Heart left ventricle (tissue), 13 donors: ENCODE results near the gene GIPC3.

Experiments
- POLR2A ChIP-seq, 2 donors: fragments of 450-650 bp; IDR thresholded peaks; one replicate each; pipeline ENCODE4 v1.6.1; 2017; ENCODE audit warnings: antibody characterized with exemption in 2 of 2, mild to moderate bottlenecking in 2 of 2, moderate library complexity in 2 of 2
- TF ChIP-seq, protein P1 (sequence below), 12 donors: fragments of 200-600 bp; sonication (generic) in 4 of 12; IDR thresholded peaks; one replicate each; pipeline versions ENCODE4 v1.5.0 to v1.8.0; 2018 to 2022; ENCODE audit warnings: antibody characterized with exemption in 12 of 12, mild to moderate bottlenecking in 5 of 12
- donor health status: ischemic (EF 13 %, LVEDD 7.1; RV severe dilation, severe dysfunction).
- donor health status: DM: no; HTN: yes; CAD: no.
- donor health status: DM: no; HTN: no; CAD: no.
- donor health status: ischemic (EF 25% LVEDD 6.9; RV normal size, moderate dysfunction).
- donor health status: ischemic (EF 25% LVEDD 5.7; RV mildly dilated, moderate dysfunction).
- donor health status: ischemic (EF 35%, LVEDD 5.7; RV mildly dilated, moderate dysfunction).
- donor health status: nonischemic (EF 11% LVEDD 7.7; RV severe dilation, severe dysfunction).
- donor health status: DM: yes; HTN: yes; CAD: no.
- donor health status: PGD.
- donor health status: ischemic (EF 29% LVEDD 5.4; RV normal size, mild dysfunction).
- donor health status: nonischemic (EF 23%, LVEDD 6.1; RV moderate dilation, normal function).

DNA sequence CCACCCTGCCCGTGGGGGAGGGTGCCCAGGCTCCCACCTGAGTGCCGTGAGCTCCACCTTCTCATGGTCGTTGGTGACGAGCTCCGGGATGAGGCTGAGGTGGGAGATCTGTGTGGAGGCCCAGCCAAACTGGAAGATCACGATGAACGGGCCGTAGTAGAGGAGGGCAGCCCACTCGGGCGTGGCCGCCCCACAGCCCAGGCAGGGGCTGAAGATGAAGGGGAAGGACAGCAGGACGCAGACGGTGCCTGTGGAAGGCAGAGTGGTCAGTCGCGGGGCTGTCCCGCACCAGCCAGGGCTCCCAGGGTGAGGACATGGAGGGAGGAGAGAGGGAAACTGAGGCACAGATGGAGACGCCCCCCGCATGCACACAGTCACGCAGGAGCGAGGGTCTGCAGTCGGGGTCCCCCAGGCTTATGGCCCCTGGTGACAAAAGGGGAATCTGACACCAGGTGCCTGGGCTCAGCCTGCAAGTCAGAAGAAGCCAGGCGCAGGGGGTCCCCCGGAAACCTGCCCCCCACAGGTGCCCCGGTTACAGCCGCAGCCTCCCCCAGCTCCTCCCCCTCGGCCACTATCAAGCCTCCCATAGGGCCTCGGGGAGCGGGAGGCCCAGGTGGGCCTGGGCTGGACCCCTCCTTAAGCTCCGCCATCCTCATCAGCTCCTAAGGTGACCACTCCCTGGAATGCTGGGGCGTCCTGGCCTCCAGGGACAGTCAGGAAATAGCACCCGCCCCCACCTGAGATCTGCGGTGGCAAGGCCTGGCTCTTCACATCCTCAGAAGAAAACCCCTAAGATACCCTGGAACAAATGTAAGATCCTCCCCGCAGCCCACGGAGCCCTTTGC, 34.1 kb upstream of the GIPC3 start:
- TF ChIP-seq, protein P1, sequence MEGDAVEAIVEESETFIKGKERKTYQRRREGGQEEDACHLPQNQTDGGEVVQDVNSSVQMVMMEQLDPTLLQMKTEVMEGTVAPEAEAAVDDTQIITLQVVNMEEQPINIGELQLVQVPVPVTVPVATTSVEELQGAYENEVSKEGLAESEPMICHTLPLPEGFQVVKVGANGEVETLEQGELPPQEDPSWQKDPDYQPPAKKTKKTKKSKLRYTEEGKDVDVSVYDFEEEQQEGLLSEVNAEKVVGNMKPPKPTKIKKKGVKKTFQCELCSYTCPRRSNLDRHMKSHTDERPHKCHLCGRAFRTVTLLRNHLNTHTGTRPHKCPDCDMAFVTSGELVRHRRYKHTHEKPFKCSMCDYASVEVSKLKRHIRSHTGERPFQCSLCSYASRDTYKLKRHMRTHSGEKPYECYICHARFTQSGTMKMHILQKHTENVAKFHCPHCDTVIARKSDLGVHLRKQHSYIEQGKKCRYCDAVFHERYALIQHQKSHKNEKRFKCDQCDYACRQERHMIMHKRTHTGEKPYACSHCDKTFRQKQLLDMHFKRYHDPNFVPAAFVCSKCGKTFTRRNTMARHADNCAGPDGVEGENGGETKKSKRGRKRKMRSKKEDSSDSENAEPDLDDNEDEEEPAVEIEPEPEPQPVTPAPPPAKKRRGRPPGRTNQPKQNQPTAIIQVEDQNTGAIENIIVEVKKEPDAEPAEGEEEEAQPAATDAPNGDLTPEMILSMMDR (IDR thresholded peaks at IDR 0.05), result no peak
- no peak for TF ChIP-seq POLR2A (IDR thresholded peaks at IDR 0.05)
